Measurements from ENCODE around the gene ANKRD24. TPM values are rescaled to one million over a fixed set of nuclear protein-coding genes. Genes with fewer than 3 reads are reported as not detected.

The ANKRD24 gene
- total and polyA plus RNA-seq, 2 donors (not counting 3 experiments of a cell fraction or from before 2014, with no cell fraction given), result 0.07 to 0.27 TPM

GRCh38 chr19:4201798-4202197, 19.3 kb downstream of the ANKRD24 start:
- Histone ChIP-seq H3K27me3 (ENCODE audit: control insufficient read depth in 2 of 2, insufficient read depth in 2 of 2, low read length in 2 of 2) (peaks cover 6 to 12% of the 10 kb centered on the region in 2 experiments), H3K79me2 (ENCODE audit: control insufficient read depth, insufficient read depth, low read length) (no peaks in the 10 kb centered on the region), H4K20me1 (replicated peaks; ENCODE audit: control insufficient read depth, extremely low read depth, insufficient read depth, low read length) (no peaks in the 10 kb centered on the region), H3K4me3 (replicated peaks in 1 of 3; ENCODE audit: insufficient read depth in 1 of 3, low read depth in 1 of 3, low read length in 3 of 3) (no peak overlapping the region), H3K9ac (replicated peaks; ENCODE audit: extremely low read depth, insufficient read depth, low read length) (no peak overlapping the region), H3K4me2 (ENCODE audit: insufficient read depth, low read length) (no peak overlapping the region), H3K9me3 (replicated peaks; ENCODE audit: control insufficient read depth, insufficient read depth, low read length) (no peaks in the 10 kb centered on the region), H3K9me1 (replicated peaks; ENCODE audit: control insufficient read depth, extremely low read depth, insufficient read depth, low read length) (no peaks in the 10 kb centered on the region), H3K27ac (ENCODE audit: insufficient read depth, low read depth, low read length) (no peak overlapping the region), H2AFZ (ENCODE audit: low read depth, low read length) (no peak overlapping the region), H3K4me1 (ENCODE audit: control insufficient read depth, extremely low read depth, insufficient read depth, low read length) (no peaks in the 10 kb centered on the region), H3K36me3 (ENCODE audit: control insufficient read depth in 2 of 2, extremely low read depth in 1 of 2, insufficient read depth in 2 of 2, low read length in 2 of 2) (no peaks in the 10 kb centered on the region)
- intact Hi-C loops (cut with micrococcal nuclease), result no loop called here
- no peak for DNase-seq (ENCODE audit: low read depth, low spot score)
- no TSS peak for BruUV-seq (replicated peaks)
- FAIRE-seq, result no peak
- ChIA-PET CTCF (interaction anchor here (0.7 to 4.2 kb wide), 9 partner anchors 11 to 380 kb away, joined by 3 to 36 read pairs (median 6); partner anchors contain the start of gene EEF2), POLR2A (interaction anchor here (1.4 kb wide), 1 partner anchor 216 kb away, joined by 4 read pairs; the partner anchor contains the start of gene EEF2)
- TF ChIP-seq EZH2 (IDR thresholded peaks at IDR 0.05; ENCODE audit: borderline replicate concordance, low read depth, low read length, severe bottlenecking), result no peak
- TF ChIP-seq MYC (IDR thresholded peaks at IDR 0.05; ENCODE audit: low read depth, low read length), result no peak
- TF ChIP-seq POLR2AphosphoS5 (IDR thresholded peaks at IDR 0.05; ENCODE audit: insufficient read depth, low read depth, low read length), result no peak
- no peak for TF ChIP-seq GATA2 (IDR thresholded peaks at IDR 0.05; ENCODE audit: insufficient read depth, insufficient read length, low read depth, low read length)
- TF ChIP-seq MAX (IDR thresholded peaks at IDR 0.05; ENCODE audit: insufficient read depth, insufficient read length), result no peak
- TF ChIP-seq JUN (IDR thresholded peaks at IDR 0.05; ENCODE audit: borderline replicate concordance, insufficient read depth, insufficient read length, low read depth), result no peak
- no peak for TF ChIP-seq CTCF (IDR thresholded peaks at IDR 0.05; ENCODE audit: extremely low read depth in 1 of 2, insufficient read depth in 1 of 2, low read depth in 1 of 2, low read length in 2 of 2)
- no peak for TF ChIP-seq FOS (IDR thresholded peaks at IDR 0.05; ENCODE audit: borderline replicate concordance, insufficient read depth, low read length)
- TF ChIP-seq POLR2A (IDR thresholded peaks at IDR 0.05; ENCODE audit: low read depth, low read length), result no peak
- dilution Hi-C loops (cut with MboI; ENCODE audit: extremely low pct_ligation_motif_present, low sequenced_read_pairs), result no loop called here
